ENCODE data around the gene GSTM5. TPM values are rescaled to one million over a fixed set of nuclear protein-coding genes. Genes with fewer than 3 reads are reported as not detected.

GSTM5 gene
- total RNA-seq, 1 experiment from 2014 or later: not detected

- no peaks in the 10 kb centered on the region for H3K23me2 ChIP-seq (ENCODE audit: insufficient read length, low read depth, low read length, poor library complexity, severe bottlenecking)
These were observed 16.8 kb downstream of the GSTM5 start for GRCh38 chr1:109728870-109729269.

More at GRCh38 chr1:109728870-109729269, 16.8 kb downstream of the GSTM5 start:
- Histone ChIP-seq H3K27me3 (ENCODE audit: insufficient read depth, low read length) (no peaks in the 10 kb centered on the region), H3K27ac (ENCODE audit: insufficient read length, low read depth, low read length) (no peak overlapping the region), H3K23ac (ENCODE audit: insufficient read length, low read depth, low read length) (no peak overlapping the region), H2BK120ac (ENCODE audit: low read depth, low read length, poor library complexity, severe bottlenecking) (no peak overlapping the region), H3K79me2 (ENCODE audit: insufficient read depth, low read length) (no peaks in the 10 kb centered on the region), H2BK15ac (ENCODE audit: low read depth, low read length) (no peak overlapping the region), H2AK5ac (ENCODE audit: insufficient read length, low read length) (no peak overlapping the region), H2BK20ac (ENCODE audit: low read depth, low read length, poor library complexity, severe bottlenecking) (no peak overlapping the region), H3T11ph (ENCODE audit: low read length) (no peak overlapping the region), H4K91ac (ENCODE audit: insufficient read length, low read depth, low read length) (no peak overlapping the region), H3K56ac (ENCODE audit: insufficient read length, low read depth, low read length) (no peak overlapping the region), H3K9ac (ENCODE audit: extremely low read depth, insufficient read length, low read length) (no peak overlapping the region), H2BK12ac (ENCODE audit: insufficient read length, low read depth, low read length) (no peak overlapping the region), H4K5ac (ENCODE audit: insufficient read length, low read depth, low read length) (no peak overlapping the region), H3K4ac (ENCODE audit: low read depth, low read length) (no peak overlapping the region), H3K79me1 (ENCODE audit: insufficient read depth, low read depth, low read length, poor library complexity, severe bottlenecking) (no peaks in the 10 kb centered on the region), H2AFZ (ENCODE audit: low read length) (no peak overlapping the region), H4K20me1 (ENCODE audit: control insufficient read depth, insufficient read depth, insufficient read length) (no peaks in the 10 kb centered on the region), H3K9me3 (ENCODE audit: control insufficient read depth, low read depth, low read length) (peaks cover 11% of the 10 kb centered on the region), H3K18ac (ENCODE audit: insufficient read length, low read depth, low read length) (no peak overlapping the region), H4K8ac (replicated peaks; ENCODE audit: insufficient read length, low read depth, low read length) (no peak overlapping the region), H3K14ac (ENCODE audit: insufficient read depth, low read length) (no peak overlapping the region), H3K4me1 (ENCODE audit: insufficient read depth, low read length) (no peaks in the 10 kb centered on the region), H3K4me2 (ENCODE audit: insufficient read depth, insufficient read length, low read length) (no peak overlapping the region), H2BK5ac (ENCODE audit: insufficient read length, low read length) (no peak overlapping the region)
- Mint-ChIP-seq H3K36me3 (ENCODE audit: insufficient read depth in 1 of 3, low read depth in 3 of 3) (peaks cover 0 to 5% (median 4%) of the 10 kb centered on the region in 3 experiments; a peak in 4 of 7 replicates), H3K9me3 (peaks cover 13 to 17% of the 10 kb centered on the region in 2 experiments), H3K4me1 (peaks cover 9 to 22% of the 10 kb centered on the region in 2 experiments; a peak in 3 of 4 replicates), H3K27me3 (ENCODE audit: low read depth) (peaks cover 26% of the 10 kb centered on the region), H3K27ac (no peak overlapping the region), H3K4me3 (no peak overlapping the region)
- no CpG with 5 or more reads among the region's 7 CpGs for WGBS (ENCODE audit: extremely low coverage, insufficient read length, low lambda C conversion rate)
- no peak for DNase-seq
- no peak for TF ChIP-seq CTCF (conservative IDR thresholded peaks at IDR 0.05)

Measured in H9 (cell line).